SK-MEL-5 (cell line): Measurements from ENCODE around the gene CHSY1. TPM values are rescaled to one million over a fixed set of nuclear protein-coding genes. Genes with fewer than 3 reads are reported as not detected.

ENCODE experiments used
- DNase-seq: peaks from one replicate; pipeline ENCODE4 v3.0.0-alpha.2; 2016; ENCODE audit warnings: low read depth, low spot score
- in situ Hi-C: cut with HindIII; loops from 2 replicates; pipeline ENCODE4 v1.10.0; 2016; ENCODE audit warnings: low sequenced_read_pairs, high pct_unique_total_duplicates, low pct_unique_long_range_greater_than_20kb
- total RNA-seq: library from RNA; depleted of rRNA; stranded (reverse); fragments of >200 nt; shearing (Covaris generic); gene quantifications from 2 replicates; pipeline ENCODE4 v1.2.3, GENCODE V29; 2014

The CHSY1 gene
- total RNA-seq, 1 experiment from 2014 or later: 22.4 TPM

GRCh38 chr15:101184830-101185229, 67.0 kb downstream of the CHSY1 start:
- no peak for DNase-seq
- in situ Hi-C loops: no loop called here

DNA sequence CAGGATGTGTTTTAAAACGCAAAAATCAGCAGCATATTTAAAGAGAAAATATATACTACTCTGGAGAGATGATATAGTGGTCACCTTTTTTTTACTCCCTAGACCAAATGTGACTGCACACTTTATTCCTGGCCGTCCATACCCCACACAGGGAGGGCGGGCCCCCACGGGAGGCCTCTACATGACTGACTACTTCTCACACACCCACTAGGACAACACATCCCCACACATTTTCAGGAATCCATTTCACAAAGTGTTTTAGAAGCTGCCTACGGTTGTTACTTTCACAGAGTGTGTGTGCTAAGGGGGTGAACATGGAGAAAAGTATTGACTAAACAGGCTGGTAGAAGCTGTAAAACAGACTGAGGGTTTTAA, 67.9 kb downstream of the CHSY1 start:
- in situ Hi-C loops: no loop called here
- DNase-seq: no peak

DNA sequence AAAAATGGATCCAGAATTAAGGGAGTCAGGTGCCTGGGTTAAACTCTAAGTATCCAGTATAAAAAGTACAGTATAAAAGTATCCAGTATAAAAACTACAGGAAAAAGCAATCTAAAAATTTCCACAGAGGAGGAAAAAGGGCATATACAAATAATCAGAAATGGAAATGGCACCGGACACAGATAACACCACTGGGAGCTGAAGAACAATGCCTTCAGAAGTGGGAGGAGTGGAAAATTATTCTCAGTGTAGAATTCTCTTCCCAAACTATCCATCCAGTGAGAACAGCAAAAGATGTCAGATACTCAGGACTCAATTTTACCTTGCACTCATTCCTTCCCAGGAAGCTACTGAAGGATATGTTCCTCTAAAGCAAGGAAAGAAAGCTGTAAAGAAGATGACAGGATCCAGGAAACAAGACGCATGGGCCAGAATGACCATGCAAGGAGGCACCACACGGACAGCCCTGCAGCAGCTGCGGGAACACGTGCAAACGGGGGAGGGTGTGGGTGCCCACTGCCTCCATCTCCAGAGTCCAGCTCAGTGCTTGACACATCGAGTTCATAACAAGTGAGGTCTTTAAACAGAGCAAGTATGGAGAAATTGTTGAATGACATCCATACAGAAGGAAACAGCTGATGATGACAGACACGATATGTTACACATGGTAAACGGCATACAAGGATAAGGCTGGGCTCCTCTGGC, 68.5 kb downstream of the CHSY1 start:
- no peak for DNase-seq
- in situ Hi-C loops: no loop called here

GRCh38 chr15:101182215-101182614, 69.6 kb downstream of the CHSY1 start:
- DNase-seq: no peak
- in situ Hi-C loops: no loop called here

- in situ Hi-C loops: no loop called here
- DNase-seq: no peak
Observed at GRCh38 chr15:101181349-101181748, 70.5 kb downstream of the CHSY1 start.

GRCh38 chr15:101180620-101181307, 71.1 kb downstream of the CHSY1 start:
- in situ Hi-C loops: no loop called here
- no peak for DNase-seq

GRCh38 chr15:101179341-101180153, 72.3 kb downstream of the CHSY1 start:
- DNase-seq: no peak
- in situ Hi-C loops: no loop called here

DNA sequence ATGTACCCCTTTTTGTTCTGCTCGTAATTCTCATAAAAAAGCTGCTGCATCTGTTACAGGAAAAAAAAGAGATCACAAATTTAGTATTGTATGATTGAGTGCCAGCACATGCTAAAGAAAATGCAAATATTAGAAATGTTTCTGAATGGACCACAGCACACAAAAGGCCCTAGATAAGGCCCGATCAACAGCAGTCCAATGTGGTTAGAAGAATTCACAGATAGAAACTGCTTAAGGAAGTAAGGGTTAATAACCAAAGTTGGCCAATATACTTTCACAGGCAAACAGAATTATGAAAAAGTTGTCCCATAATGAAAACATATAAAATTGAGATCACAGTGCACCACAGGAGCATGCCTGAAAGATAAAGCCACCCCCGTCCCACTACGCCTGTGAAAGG, 72.9 kb downstream of the CHSY1 start:
- DNase-seq: no peak
- in situ Hi-C loops: no loop called here

DNA sequence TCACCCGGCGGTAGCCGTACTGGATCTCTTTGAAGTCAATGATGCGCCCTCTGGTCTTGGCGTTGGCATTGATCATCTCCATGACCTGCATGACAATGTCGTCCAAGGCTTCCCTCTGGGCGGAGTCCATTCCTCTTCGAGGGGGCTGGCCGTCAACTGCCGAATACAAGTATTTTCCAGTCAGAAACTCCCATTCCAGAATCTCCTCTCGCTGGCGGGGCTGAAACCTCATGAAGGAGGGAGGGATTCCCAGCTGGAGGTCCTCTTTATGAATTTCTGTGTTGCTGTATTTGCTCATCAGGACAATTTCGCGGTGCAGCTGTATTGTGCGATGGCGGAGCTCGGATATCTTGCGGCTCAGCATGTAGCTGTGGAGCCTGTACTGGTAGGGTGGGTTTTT, 73.4 kb downstream of the CHSY1 start:
- no peak for DNase-seq
- in situ Hi-C loops: no loop called here

DNA sequence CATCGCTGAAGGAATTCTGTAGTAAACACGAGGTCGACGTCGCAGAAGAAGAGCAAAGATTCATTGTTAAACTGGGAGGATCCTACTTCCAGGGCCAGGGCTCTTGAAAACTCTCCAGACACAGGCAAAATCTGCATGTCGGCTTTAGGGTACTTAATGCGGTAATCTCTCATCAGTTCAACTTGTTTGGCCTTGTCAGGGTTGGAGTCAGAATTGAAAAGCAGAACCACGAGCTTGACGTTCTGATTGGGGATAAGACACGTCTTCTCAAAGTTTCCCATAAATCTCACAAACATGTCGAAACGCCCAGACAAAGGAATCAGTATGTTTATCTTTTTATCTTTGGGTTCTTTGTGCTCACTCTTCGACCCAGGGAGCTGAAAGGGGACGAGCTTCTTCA, 74.0 kb downstream of the CHSY1 start:
- DNase-seq: no peak
- in situ Hi-C loops: no loop called here

DNA sequence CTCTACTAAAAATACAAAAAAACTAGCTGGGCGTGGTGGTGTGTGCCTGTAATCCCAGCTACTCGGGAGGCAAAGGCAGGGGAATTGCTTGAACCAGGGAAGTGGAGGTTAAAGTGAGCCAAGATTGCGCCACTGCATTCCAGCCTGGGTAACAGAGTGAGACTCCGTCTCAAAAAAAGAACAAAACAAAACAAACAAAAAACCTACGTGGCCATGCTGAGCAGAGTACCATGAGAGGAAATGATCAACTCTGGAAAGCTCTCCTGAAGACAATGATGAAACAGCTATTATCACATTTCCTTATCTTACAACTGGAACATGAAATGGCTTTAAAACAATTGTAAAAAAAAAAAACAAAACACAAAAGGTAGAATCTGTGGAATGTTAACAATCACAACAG, 75.2 kb downstream of the CHSY1 start:
- in situ Hi-C loops: no loop called here
- DNase-seq: no peak

DNA sequence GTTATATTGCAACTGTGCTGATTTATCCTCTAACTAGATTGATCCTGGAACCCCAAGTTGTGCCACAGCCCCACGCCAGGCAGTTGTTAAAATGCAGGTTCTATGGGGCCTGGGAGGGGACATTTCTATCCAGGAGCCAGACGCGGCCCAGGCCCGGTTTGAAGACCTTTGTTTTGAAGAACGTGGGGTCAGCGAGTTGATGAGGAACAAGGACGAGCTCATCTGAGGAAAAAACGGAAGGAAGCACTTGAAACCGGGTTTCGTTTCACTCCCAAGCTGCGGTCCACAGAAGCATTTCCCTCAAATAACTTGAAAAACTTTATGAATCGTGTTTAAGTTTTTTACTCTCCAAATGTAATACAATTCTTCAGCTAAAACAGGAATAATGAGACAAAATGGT, 76.4 kb downstream of the CHSY1 start:
- DNase-seq: no peak
- in situ Hi-C loops: no loop called here

DNA sequence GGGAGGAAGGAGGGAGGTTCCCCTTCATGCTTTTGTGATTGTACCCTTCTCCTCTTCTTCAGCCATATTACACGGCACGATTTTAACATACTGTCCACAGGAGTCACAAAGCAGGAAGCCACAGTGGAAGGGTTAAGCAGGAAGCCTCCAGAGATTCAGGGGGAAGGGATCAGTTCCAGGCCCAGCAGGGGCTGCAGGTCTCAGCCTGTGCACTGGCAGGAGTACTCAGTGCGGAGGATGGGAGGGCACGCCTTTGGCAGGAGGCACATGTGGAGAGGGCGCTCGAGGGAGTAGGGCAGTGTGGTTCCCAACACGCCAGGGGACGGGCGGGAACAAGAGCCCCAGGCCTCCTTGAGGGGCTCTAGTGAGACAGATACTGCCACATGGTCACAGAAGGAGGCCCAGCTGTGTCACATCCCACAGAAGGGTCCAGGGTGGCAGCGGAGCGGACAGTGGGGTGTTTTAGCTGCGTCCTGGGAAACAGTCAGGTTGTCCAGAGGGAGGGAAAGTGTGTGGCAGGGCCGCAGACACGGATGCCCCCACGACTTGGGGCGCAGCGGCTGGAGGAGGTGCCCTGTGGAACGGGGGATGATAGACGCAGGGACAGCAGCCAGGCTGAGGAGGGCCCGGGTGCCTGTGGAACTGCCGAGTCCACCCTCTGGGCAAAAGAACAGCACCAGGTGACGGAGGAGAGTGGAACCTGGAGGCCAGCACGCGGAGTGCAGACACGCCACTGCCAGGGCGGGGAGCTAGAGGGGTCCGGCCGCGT, 77.5 kb downstream of the CHSY1 start:
- in situ Hi-C loops: no loop called here
- DNase-seq: no peak

DNA sequence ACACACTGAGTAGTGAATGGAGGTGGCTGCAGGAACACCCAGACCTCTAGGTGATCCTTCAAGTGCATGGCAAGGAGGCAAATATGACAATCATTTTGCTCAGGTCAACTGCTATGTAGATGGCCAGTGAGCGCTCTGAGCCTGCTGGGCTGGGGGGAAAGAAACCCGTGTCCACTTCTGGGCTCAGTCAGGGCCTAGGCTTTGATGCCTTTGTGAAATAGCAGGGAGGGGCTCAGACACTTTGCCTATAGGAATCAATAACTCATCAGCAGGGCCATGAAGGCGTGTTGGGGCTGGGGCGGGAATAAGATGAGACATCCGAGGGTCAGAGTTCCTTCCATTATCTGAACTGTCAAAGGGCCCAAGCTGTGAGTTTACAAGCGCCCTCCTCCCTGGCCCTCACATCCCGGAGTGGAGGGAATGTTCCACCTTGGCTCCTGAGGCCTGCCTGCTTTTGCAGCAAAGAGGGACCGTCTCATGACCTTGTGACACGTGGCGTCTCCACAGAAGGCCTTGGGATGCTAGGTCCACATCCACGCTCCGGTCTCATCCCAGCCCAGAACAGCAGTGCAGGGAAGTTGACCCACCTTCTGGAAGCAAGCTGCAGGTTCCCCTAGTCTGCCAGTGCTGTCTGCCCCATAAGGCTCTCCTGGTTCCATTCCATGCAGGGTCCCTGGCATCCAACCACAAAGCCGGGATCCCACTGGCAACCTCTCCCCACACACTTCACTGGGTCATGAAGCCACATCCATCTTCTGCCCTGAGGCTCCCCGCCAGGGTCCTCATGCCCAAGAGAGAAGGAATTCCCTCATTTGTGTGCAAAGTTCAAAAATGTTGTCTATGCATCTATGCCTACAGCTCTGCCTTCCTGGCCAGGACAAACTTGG, 78.4 kb downstream of the CHSY1 start:
- no peak for DNase-seq
- in situ Hi-C loops: no loop called here

GRCh38 chr15:101172501-101173071, 79.3 kb downstream of the CHSY1 start:
- no peak for DNase-seq
- in situ Hi-C loops: no loop called here

GRCh38 chr15:101171954-101172353, 79.9 kb downstream of the CHSY1 start:
- in situ Hi-C loops: no loop called here
- DNase-seq: no peak
